ENCODE measurements around the gene LCN12.

LCN12 gene

DNA sequence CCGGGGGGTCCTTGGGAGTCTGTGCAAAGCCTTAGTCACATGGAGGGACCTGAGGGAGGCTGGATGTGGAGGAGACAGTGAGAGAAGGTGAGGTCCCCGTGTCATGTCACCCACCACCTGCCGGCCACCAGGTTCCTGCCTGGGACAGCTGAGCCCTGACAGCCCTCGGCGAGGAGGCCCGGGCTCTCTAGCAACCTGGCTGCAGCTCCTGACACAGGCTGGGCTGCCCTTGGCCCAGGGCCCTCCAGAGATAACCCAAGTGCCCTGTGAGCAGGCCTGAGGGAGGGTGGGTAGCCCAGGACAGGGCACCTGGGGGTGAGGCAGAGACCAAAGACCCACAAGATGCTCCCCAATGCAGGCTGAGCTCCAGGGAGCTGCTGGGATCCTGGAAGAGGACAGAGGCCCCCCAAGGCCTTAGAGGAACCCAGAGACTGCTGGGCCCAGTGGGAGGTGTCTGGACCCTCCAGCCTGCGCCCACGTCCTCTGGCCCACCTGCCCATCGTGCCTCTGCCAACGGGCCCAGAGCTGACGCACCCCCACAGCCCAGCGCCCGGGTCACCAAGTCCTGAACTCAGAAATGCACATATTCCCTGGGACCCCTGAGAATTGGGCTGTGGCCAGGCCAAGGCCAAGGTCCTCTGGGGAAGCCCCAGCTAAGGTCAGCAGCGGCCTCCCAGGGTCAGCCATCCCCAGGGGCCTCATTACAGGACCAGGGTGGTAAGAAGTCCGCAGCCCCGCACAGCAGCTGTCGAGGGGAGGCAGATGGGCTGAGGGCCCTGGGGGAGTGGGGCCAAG is 16.5 kb downstream of the LCN12 start:
- in situ Hi-C loops (cut with MboI; ENCODE audit: low pct_unique_long_range_greater_than_20kb, low sequenced_read_pairs, unreplicated experiment): no loop called here
- DNase-seq (ENCODE audit: low spot score): no peak
- TF ChIP-seq, protein P1, sequence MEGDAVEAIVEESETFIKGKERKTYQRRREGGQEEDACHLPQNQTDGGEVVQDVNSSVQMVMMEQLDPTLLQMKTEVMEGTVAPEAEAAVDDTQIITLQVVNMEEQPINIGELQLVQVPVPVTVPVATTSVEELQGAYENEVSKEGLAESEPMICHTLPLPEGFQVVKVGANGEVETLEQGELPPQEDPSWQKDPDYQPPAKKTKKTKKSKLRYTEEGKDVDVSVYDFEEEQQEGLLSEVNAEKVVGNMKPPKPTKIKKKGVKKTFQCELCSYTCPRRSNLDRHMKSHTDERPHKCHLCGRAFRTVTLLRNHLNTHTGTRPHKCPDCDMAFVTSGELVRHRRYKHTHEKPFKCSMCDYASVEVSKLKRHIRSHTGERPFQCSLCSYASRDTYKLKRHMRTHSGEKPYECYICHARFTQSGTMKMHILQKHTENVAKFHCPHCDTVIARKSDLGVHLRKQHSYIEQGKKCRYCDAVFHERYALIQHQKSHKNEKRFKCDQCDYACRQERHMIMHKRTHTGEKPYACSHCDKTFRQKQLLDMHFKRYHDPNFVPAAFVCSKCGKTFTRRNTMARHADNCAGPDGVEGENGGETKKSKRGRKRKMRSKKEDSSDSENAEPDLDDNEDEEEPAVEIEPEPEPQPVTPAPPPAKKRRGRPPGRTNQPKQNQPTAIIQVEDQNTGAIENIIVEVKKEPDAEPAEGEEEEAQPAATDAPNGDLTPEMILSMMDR (IDR thresholded peaks at IDR 0.05; ENCODE audit: extremely low read depth, insufficient read depth, missing control alignments): no peak

DNA sequence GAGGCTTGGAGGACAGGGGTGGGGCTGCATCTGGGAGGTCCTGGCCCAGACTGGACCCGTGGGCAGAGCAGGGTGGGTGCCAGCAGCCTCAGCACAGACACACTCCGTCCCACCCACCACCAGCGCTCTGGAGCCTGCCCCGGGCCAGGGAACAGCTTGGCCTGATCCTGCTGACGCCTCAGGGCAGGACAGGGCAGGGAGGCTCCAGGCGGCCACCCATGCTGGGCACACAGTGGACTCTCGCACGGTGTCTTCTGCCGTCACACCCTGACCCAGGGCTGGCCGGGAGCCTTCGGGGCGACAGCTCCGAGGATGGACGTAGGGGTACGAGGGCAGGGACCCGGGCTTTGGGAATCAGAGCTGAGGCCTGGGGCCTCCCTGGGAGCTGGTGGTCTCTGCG is 17.1 kb downstream of the LCN12 start:
- DNase-seq (ENCODE audit: low spot score): no peak
- in situ Hi-C loops (cut with MboI; ENCODE audit: low pct_unique_long_range_greater_than_20kb, low sequenced_read_pairs, unreplicated experiment): no loop called here
- TF ChIP-seq, protein P1 (IDR thresholded peaks at IDR 0.05; ENCODE audit: extremely low read depth, insufficient read depth, missing control alignments): no peak

DNA sequence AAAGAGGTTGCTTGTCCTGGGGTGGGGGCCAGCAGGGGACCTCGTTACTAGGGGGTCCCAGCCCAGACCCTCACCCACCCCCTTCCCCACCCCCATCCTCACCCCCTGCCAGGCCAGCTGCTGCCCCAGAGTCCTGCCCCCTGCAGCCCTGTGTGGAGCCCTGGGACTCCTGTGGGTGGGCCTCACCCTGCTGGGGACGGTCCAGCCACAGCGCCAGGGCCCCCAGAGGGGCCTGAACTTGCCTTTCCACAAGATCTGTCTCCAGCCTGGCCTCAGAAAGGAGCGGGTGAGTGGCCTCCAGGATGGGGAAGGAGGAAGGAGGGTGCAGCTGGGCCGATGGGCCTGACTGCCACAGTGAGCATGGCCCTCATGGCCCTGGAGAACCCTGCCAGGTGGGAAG is 17.7 kb downstream of the LCN12 start:
- TF ChIP-seq, protein P1 (IDR thresholded peaks at IDR 0.05; ENCODE audit: extremely low read depth, insufficient read depth, missing control alignments): no peak
- DNase-seq (ENCODE audit: low spot score): no peak
- in situ Hi-C loops (cut with MboI; ENCODE audit: low pct_unique_long_range_greater_than_20kb, low sequenced_read_pairs, unreplicated experiment): no loop called here

DNA sequence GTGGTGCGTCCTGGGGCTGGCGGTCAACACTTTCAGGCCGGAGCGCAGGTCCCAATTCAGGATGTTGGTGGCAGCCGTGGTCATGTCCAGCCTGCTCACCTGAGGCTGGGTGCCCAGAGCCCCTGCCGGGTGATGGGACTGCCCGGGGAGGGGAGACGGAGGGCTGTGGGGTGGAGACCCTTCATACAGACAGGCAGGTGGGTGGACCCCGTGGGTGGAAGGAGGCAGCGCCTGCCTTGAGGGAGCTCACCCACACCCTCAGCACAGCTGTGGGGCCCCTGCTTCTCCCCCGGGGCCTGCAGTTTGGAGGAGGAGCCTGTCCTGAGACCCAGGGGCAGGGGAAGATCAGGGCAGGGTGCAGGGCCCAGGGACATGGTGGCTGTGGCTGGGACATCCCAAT is 18.3 kb downstream of the LCN12 start:
- TF ChIP-seq, protein P1 (IDR thresholded peaks at IDR 0.05; ENCODE audit: extremely low read depth, insufficient read depth, missing control alignments): no peak
- DNase-seq (ENCODE audit: low spot score): no peak
- in situ Hi-C loops (cut with MboI; ENCODE audit: low pct_unique_long_range_greater_than_20kb, low sequenced_read_pairs, unreplicated experiment): no loop called here

DNA sequence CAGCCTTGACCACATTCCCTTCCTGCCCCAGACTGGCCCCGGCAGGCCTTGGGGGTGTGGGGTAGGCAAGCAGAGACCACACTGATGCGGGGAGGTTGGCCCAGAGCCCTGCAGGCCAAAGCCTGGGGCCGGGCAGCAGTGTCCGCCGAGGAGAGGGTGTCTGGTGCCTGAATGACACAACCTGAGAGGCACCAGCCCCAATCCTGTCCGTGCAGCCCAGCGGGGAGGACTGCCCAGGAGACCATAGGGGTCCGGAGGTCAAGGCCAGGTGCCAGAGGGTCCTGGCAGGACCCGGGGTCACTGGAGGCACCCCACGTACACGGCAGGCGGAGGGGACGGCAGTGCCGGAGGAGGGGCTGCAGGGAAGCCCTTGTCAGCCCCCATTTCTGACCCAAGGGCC is 19.7 kb downstream of the LCN12 start:
- in situ Hi-C loops (cut with MboI; ENCODE audit: low pct_unique_long_range_greater_than_20kb, low sequenced_read_pairs, unreplicated experiment): no loop called here
- TF ChIP-seq, protein P1 (IDR thresholded peaks at IDR 0.05; ENCODE audit: extremely low read depth, insufficient read depth, missing control alignments): no peak
- no peak for DNase-seq (ENCODE audit: low spot score)

DNA sequence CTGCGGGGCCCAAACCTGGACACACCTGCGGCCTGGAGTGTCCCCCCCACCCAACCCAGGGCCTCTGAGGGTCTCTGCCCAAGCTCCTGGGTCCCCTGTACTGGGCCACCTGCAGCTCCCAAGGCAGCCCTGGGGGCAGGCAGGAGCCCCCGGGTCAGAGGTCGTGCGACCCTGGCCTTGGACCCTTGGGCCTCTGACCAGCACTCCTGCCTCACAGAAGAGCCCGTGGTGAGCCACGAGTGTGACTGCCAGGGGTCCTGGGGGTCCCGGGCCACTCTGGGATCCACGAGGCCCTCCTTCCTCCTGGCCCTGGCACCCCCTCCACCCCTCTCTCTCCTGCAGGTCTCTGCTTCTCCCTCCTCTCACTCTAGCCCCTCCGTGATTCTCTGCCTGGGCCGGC is 20.3 kb downstream of the LCN12 start:
- TF ChIP-seq, protein P1 (IDR thresholded peaks at IDR 0.05; ENCODE audit: extremely low read depth, insufficient read depth, missing control alignments): no peak
- in situ Hi-C loops (cut with MboI; ENCODE audit: low pct_unique_long_range_greater_than_20kb, low sequenced_read_pairs, unreplicated experiment): no loop called here
- DNase-seq (ENCODE audit: low spot score): no peak

Data from GM13977 (cell line).